Measurements from ENCODE around the gene CCDC186. TPM values are rescaled to one million over a fixed set of nuclear protein-coding genes. Genes with fewer than 3 reads are reported as not detected.

The CCDC186 gene
- total RNA-seq = 1 to 10 TPM; 9.4 to 9.9 TPM

DNA sequence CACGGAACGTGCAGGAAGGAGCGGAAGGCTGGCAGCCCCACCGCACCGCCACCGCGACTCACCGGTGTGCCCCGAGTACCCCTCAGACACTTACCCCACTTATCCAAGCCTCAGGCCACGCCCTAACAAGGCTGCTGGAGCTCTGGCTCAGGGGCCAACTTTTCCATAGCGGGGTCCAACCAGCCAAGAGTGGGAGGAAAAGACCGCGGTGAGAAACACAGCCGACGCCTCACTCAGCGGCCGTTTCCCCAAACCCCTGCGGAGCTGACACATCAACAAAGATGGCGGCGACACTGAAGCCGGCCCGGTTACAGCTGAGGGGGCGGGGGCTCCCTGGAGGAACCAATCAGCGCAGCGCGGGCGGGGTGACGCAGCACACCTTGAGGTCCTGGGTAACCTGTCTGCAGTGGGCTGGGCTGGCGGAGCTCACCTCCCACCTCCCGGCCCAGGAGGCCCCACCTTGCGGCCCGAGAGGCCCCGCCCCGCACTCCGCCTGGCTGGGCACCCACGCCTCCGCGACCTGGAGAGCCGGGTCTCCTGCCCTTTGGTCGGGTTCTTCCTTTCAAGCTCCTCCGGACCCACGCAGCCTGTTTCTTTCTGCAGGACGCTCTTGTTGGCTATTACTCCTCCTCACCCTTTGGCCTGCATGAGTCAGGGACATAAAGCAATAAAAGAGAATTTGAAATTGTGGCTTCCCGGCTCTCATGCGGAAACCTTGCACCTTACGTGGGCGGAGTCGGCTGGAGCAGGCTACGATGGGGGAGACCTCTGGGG, at the start of gene CCDC186:
Gene CCDC186 (minus strand): TSS at position 283 of the 774 bp plus-strand sequence. CDS start 10,935 bp downstream, outside the sequence.
- ChIA-PET POLR2A (interaction anchor here (0.7 to 1.8 kb wide), 2 partner anchors 316 to 494 kb away, joined by 3 to 7 read pairs; no protein-coding TSS in a partner anchor), CTCF (no interaction called here)

DNA sequence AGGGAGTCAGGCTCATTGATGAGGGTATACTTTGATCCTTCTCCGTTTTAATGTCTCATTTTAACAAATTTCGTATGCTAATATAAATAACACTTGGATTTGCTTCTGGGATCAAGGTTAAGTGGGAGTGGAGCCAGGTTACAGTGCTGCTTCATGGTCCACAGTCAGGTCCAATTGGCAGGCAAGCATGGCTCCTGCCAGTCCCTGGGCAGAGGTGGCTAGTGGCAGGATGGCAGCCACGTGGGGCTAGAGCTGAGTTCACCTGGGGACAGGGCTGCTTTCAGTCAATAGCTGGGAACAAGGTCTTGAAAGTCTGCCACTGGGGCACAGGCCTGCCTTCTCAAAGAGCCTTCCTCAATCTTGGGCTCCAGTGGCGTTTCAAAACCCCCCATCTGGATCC, 49.1 kb upstream of the CCDC186 start:
- POLR2A ChIA-PET = no interaction called here
- CTCF ChIA-PET = no interaction called here

DNA sequence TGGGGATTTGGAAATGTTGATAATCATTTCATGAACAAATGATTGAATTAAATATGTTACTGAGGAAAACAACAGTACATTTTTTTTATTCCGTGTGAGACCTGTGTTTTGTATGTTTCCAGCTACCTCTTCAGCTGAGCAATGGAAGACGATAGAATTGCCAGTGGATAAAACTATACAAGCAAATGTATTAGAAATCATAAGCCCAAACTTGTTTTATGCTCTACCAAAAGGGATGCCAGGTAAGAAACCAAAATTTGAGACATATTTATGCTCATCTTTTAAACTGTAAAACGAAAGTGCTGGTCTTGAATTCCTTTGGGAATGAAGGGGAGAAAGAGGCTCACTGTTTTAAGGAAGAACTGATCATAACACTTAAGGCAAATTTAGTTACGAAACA, 47.2 kb upstream of the CCDC186 start:
- POLR2A ChIA-PET = no interaction called here
- CTCF ChIA-PET = no interaction called here

DNA sequence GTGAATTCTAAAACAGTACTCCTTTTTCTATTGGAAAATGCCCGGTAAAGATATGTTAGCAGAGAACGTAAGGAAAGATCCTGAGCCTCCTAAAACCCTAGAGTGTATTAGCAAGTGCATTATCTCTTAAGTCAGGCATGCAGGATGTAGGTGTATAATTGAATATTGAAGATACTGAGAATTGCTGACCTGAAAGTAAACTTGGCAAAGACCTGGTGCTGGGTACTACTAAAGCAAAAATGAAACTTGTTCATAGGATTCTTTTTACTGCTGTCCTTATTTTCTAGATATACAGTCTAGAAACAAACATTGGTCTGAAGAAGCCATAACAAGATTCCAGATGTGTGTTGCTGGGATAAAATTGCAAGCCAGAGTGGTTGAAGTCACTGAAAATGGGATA, 46.3 kb upstream of the CCDC186 start:
- ChIA-PET POLR2A (no interaction called here), CTCF (no interaction called here)

DNA sequence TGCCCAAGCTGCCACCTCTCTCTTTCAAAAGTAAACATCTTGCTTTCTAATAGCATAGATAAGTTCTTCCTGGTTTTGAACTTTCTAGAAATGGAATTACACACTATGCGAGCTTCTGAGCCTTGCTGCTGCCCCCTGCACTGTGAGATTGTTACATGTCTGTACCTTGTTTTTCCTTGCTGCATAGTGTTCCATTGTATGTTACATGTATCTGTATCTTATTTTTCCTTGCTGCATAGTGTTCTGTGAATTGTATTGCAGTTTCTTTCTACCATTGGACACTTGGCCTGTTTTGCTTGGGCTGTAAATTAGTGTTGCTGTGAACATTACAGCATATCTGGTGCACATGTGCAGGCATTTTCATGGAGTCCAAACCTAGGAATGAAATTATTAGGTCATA, 41.0 kb upstream of the CCDC186 start:
- ChIA-PET CTCF (interaction anchor here (0.7 kb wide), 1 partner anchor 89 kb away, joined by 3 read pairs; no protein-coding TSS in a partner anchor), POLR2A (no interaction called here)

DNA sequence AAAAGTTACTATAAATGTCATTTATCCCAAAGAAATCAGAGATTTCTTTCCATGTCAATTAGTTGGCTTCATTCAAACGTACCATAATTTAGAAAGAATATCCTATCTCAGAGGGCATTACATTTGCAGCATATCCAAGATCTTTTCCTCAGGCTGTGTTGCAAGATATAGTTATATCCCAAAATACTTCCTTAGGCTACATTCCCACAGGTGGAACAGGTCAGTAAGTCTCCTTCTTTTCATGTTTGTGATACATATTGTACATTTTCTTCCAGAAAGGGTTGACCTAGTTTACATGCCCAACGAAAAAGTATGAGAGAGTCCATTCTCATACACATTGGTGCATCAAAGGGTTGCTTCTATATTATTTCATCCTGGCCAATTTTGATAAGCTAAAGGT, 38.1 kb upstream of the CCDC186 start:
- CTCF ChIA-PET = no interaction called here
- POLR2A ChIA-PET = no interaction called here

DNA sequence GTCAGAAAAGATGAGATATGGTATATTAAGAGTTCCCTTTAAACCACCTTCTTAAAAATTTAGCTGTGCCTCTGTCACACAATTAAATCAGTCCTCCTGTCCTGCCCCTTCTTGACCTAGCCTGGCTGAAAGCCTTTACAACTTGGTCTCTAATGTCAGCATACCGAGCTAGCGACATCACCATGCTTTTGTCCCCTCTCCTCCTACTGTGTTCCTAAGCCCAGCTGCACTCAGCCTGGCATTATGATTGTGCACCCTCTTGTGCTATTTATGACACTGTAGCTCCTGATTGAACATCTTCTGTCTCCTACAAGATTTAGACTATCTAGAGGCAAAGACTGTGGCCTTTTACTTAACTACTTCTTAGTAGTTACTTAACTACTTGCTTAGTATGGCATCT, 34.3 kb upstream of the CCDC186 start:
- ChIA-PET POLR2A (no interaction called here), CTCF (no interaction called here)

DNA sequence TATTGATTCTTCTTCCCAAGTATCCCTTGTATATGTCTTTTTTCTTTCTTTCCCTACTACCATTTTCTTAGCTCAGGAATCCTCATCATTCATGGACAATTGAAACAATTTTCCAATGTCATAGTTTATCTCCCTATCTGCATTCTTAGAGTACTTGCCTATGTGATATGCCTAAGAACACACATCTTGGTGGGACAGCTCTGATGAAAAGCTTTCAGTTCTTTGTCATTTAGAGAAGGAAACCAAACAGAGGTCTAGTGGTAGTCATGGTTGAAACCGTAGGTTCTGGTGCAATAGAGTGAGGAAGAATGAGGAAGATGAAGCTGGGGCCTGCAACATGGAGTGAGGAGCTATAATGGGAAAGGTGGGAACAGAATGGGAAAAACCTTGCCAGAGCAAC, 33.3 kb upstream of the CCDC186 start:
- CTCF ChIA-PET = no interaction called here
- POLR2A ChIA-PET = no interaction called here

DNA sequence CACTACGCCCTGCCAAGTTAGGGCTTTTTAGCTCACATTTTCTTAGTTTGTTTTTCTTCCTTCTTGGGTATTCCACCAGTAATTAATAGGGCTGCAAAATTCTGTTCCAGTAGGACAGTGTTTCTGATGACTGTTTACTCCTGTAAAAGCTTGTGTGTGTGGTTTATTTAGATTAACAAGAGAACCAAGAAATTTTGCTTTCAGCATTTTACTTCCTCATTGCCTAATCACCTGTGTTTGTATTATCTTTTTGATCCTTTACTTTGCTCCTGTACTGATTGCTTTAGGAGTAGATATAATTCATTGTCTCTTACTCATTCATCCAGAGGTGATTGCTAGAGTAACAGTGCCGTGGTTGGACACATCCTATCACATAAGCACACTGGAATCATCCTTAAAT, 32.9 kb upstream of the CCDC186 start:
- ChIA-PET POLR2A (no interaction called here), CTCF (interaction anchor here (0.7 kb wide), 1 partner anchor 179 kb away, joined by 3 read pairs; no protein-coding TSS in a partner anchor)

DNA sequence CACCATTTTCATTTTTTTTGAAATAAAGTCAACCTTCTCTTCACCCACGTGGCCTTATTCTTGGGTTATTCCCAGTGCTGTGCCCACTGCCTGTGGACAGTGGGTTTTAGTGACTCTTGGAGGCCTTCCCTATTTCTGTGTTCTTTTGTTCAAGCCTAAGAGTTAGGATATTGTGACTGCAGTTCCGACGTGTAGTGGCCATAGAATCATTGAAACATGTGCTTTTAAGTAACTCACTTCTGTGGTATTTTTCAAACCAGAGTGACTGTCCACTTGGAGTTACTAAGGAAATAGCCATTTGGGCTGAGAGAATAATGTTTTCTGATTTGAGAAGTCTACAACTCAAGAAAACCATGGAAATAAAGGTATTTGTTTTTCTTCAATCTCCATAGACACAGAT, 28.8 kb upstream of the CCDC186 start:
- POLR2A ChIA-PET = no interaction called here
- CTCF ChIA-PET = no interaction called here

DNA sequence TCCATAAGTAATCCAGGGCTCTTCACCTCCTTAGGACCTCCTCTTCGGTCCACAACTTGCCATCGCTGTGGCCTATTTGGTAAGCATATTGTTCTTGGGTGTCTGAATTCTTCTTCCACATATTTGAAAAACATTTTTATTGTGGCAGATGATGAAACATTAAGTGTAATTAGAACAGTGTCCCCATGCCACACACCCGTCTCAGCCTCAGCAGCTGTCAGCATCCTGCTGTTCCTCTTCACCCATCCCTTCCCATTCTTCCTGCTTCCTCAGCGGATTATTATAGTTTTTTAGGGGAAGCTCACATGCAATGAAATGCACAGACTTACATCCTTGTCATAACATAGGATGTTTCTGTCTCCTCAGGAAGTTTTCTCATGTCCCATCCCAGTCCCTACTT, 25.2 kb upstream of the CCDC186 start:
- ChIA-PET CTCF (no interaction called here), POLR2A (interaction anchor here (0.6 kb wide), 1 partner anchor 368 kb away, joined by 3 read pairs; no protein-coding TSS in a partner anchor)

DNA sequence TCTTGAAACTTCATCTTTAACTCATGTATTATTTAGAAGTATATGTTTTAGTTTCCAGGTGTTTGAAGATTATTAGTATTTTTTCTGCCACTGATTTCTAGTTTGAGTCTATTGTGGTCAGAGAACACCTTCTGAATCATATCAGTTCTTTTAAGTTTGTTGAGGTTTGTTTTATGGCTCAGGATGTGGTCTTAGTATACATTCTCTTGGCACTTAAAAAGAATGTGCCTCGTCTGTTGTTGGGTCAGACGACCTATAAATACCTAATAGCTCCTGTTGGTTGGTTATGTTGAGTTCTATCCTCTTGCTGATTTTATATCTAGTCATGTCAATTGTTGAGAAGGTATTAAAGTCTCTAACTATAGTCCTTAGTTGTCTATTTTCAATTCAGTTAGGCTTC, 21.1 kb upstream of the CCDC186 start:
- ChIA-PET POLR2A (no interaction called here), CTCF (no interaction called here)

DNA sequence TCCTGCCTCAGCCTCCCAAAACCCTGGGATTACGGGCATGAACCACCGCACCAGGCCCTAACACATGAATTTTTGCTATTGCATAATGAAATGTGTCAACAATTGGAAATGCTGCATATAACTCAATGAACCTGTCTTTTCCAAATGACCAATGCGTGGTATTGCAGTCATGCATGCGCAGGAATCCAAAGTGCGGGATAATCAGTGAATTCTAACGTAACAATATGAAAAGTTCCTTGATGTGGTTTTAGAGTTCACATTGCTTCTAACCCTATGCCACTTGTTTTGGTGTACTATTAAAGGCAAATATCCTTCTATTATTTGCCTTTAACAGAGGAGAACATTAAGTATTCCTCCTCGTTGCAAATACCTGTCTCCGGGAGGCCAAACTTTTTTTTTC, 15.7 kb upstream of the CCDC186 start:
- ChIA-PET POLR2A (interaction anchor here (0.5 kb wide), 1 partner anchor 160 kb away, joined by 5 read pairs; no protein-coding TSS in a partner anchor), CTCF (no interaction called here)

DNA sequence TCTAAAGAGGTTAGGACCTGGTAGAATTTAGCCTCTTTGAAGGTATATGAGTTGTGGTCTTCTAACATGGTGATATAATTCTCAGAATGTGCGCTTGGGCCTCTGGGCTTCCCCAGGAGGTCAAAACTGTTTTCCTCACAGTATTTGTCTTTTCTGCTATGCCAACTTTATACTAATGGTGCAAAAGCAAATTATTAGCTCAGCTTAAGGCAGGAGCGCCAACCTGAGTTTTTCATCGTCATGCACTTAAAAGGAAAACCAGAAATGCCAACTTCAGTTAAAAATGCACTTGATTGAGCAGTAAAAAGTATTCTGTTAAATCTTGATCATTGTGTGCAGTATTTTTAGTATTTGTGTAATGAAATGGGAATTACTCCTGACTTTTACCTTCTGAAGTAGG, 14.9 kb upstream of the CCDC186 start:
- ChIA-PET POLR2A (no interaction called here), CTCF (no interaction called here)

DNA sequence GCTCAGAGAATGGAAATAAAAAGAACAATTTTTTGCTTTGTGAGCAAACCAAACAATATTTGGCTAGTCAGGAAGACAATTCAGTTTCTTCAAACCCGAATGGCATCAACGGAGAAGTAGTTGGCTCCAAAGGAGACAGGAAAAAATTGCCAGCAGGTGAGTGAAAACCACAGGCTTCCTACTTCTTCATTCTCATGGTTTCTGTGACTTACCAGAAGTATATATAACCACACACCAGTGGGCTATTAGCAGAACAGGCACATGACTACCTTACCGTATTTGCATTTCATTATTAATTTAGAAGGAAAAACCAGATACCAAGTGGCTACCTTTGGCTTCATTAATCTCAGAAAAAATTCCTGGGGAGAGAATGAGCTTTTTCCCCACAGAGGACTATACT, 14.0 kb upstream of the CCDC186 start:
- CTCF ChIA-PET = no interaction called here
- POLR2A ChIA-PET = no interaction called here

DNA sequence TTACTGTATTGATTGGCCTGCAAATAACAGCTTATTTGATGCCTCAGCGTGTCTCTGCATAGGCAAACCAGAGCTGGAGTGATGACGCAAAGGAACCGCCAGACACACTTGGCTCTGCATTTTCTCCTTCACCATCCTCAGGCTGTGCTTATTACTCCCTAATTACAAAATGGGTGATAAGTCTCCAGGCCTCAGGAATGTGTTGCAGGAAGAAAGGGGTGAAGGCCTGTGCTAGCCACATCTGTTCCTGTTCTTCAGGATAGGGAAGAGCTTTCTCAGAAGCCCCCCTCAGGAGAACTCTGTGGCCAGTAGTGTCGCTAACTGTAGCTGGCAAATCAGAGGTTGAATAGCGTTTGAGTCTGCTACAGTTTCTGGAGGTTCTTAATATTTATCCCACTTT, 10.3 kb upstream of the CCDC186 start:
- POLR2A ChIA-PET = interaction anchor here (0.5 kb wide), 1 partner anchor 13 kb away, joined by 4 read pairs; no protein-coding TSS in a partner anchor
- CTCF ChIA-PET = no interaction called here

DNA sequence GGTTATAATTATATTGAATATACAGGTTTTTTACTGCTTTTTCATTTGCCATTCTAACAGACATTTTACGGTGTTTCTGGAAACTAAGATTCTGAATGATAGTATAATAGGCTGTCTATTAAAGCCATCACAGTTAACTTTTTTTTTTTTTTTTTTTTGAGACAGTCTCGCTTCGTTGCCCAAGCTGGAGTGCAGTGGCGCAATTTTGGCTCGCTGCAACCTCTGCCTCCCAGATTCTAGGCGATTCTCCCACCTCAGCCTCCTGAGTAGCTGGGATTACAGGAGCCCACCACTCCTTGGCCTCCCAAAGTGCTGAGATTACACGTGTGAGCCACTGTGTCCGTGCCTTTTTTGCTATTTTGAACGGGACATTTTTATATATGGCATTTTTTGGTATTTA, 9.6 kb upstream of the CCDC186 start:
- POLR2A ChIA-PET = no interaction called here
- CTCF ChIA-PET = no interaction called here

DNA sequence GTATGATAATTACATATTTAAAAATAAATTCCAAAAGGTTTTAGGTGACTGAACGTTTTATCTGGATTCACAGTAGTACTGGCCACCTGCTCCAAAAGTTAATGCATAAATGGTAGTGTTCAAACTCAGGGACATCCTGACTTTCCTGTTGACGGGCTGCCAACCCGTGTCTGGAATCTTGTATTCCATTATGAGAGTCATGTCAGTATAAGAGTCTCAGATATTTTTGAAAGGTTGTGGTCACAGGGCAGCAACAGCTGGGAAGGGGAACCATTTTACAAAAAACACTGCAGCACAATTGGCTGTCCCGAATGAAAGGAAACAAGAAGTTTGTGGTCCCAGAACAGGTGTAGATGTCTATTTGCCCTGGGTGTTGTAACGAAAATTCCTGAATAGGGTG, 8.0 kb upstream of the CCDC186 start:
- ChIA-PET CTCF (no interaction called here), POLR2A (no interaction called here)

DNA sequence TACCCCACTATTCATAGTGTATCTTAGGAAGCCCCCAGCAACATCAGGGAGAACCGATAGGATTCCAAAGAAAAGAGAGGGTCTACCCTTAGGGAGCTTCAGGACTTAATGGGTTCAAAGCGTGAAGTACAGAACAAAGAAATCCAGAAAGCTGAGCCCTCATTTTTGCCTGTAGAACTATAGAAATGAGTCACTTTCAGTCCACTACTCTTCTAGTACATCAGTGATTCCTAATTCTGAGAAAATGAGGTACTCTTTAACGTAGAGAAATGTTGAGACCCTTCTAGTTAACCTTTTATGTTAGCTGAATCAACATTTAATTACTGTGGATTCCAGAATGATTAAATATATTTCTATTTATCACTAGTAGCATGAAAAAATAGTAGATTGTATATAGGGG, 6.9 kb upstream of the CCDC186 start:
- ChIA-PET POLR2A (no interaction called here), CTCF (no interaction called here)

DNA sequence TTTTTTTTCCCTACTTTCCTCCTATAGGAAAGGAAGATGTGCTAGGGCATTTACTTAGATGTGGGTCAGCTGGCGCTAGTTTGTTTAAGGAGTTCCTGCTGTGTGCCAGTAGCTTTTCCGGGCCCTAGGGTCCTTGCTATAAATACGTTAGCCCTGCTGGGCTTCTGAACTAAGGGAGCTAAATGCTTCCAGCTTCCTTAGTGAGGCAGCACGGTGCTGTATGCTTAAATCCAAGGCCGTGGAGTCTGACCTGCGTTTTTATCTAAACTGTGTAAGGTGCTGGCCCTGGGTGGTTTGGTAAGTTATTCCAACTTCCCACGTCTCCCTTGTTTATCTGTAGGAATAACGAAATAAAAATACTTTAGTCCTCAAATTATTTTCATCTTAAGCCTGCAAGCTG, 5.7 kb upstream of the CCDC186 start:
- ChIA-PET POLR2A (no interaction called here), CTCF (no interaction called here)

DNA sequence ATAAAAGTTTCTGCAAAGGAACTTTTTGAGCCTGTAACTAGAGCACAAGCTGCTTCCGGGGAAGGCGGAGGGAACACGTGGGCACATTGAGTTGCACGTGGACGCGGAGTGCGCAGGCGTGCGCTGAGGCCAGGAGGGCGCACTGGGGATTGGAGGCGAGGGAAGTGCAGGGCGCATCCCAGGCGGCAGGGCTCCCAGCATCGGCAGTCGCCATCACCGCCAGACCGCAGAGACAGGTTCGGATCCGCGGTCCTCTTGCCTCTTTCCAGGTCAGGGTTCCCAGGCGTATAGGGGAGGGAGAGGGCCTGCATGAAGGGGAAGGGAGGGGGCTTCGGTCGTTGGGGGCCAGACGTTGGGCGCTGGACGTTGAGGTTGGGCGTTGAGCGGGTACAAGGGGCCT, 5.1 kb upstream of the CCDC186 start, which contains the start of gene TDRD1:
Gene TDRD1 (plus strand): TSS at position 206 of the 400 bp plus-strand sequence. CDS start 8,479 bp downstream, outside the sequence.
- POLR2A ChIA-PET = no interaction called here
- CTCF ChIA-PET = no interaction called here

DNA sequence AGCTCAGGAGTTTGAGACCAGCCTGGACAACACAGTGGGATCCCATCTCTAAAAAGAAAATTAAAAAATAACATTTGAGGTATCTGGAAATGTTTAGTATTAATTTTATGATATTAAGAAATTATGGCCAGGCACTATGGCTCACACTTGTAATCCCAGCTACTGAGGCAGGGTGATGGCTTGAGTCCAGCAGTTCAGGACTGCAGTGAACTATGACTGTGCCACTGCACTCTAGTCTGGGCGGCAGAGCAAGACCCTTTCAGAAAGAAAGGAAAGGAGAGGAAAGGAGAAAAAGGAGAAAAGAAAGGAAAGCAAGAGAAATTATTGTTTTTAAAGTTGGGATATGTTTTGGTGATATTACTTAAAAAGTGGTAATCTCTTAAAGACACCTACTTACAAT, 2.5 kb upstream of the CCDC186 start:
- POLR2A ChIA-PET = no interaction called here
- CTCF ChIA-PET = interaction anchor here (0.6 kb wide), 1 partner anchor 24 kb away, joined by 3 read pairs; no protein-coding TSS in a partner anchor

Measured in activated CD8-positive, alpha-beta memory T cell treated with anti-CD3 and anti-CD28 coated beads for 36 hours (primary cell).